ENCODE measurements around the gene MINDY4.

Gene MINDY4

DNA sequence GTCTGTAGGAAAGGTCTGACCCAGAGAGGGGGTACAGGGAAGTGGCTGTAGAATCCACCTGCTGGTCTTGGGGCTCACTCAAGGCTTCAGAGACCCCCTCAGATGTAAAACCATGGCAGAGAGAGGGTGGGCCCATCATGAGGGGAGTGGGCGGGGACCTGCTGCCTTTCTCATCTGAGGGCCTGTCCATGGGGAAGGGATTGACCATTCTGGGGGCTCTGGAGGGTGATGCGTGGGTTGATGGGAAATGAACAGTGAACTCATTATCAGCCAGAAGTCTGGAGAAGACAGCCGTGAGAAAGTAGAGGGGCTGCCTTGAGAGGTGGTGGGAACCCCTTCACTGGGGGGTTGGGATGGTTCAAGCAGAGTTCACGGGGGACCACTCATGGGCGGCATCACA lies 66.8 kb downstream of the MINDY4 start:
- peak; percentile 17 for DNase-seq

- DNase-seq = peak; percentile 49
Observed at GRCh38 chr7:30840141-30841024, 69.2 kb downstream of the MINDY4 start.

DNA sequence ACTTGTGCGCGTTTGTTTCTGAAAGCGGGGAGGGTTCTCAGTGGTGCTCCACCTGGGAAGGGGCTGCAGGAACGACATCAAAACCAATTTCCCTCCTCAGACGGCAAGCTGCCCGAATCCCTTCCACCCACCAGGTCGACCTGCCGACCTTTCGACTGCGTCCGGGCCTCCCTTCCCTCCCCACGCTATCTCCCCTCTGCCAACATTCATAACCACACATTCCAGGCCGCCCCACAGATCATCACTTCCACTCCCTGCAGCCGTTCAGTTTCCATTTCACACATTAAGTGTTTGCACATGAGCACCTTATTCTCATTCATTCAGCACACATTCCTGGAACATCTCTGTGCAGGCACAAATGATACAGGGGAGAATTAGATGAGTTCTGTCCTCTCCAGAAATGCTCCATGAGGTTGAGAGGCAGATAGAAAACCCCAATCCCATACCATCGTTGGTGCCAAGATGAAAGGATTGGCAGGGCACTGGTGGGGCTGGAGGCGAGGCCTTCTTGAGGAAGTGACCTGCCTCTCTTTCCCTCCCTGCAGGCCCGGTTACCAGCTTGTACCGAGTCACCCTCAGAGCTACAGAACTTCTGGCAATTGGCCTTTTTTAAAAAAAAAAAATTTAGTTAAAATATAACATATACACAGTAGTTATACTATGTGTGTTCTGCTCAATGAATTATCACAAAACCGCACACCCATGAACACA lies 70.0 kb downstream of the MINDY4 start:
- DNase-seq = no peak

DNA sequence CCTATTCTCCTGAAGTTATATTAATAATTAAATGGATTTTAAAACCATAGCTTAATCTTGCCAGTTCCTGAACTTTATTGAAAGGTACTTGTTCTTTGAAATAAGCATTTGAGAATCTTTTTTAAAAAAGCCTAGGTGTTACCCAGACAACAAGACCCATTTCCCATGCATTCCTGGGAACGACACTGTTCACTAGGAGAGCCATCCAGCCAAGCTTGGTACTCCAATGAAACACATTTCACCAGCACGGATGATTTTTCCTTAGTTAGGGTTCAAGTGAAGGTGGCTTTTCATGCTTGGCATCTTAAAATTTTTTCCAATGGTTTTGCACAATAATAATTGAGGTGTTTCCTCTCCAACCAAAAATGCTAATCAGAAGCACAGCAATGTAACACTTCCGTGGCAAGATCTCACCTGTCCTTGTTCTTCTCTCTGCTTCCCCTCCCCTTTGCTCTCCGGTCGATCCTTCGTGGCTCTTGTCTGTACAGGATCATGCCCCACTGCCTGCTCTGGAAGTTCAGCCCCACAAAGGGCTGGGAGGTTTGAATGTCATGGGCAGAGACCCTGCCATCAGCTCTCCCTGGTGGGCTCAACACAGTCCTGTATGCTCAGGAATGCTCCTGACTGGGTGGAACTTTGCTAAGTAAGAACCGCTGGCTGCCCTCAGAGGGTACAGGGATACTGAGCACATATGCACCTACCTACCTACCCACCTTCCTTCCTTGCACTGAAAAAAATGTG lies 70.8 kb downstream of the MINDY4 start:
- no peak for DNase-seq

DNA sequence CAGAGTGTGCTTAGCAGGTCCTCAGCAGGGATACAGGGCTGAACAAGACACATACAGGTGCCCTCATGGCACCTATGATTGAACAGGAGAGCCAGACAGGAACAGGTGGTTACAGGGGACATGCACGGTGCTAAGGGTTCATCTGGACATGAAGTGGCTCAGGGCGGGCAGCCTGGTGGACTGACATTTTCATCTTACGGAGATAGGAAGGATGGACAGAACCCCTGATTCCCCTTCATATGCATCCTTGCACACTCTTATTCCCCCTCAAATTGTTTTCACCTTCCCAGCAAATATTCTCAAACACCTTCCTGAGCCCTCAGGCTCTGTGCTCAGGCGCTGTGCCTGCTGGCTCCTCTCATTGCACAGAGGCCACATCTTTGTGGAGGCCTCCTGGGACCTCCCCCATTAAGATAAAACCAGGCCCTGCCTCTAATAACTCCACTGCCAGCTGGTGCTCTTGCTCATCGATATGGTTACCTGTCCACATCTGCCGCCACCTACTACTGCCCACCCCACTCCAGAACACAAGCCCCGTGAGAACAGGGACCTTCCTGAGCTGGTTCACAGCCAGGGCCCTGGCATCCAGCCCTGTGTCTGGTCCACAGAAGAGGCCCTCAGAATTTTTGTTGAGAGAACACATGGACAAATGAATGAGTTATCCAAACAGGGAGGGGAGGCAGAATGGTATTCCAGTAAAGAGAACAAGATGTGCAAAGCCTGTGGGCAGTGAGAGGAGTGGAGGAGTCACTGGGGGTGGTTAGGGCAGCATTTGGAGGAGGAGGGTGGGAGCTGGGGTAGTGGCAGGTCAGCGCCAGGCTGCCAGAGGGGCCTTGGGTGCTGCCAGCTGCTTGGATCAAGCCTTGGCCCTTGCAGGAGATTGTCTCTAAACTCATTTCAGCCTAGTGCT lies 71.6 kb downstream of the MINDY4 start:
- peak; percentile 21 for DNase-seq

DNA sequence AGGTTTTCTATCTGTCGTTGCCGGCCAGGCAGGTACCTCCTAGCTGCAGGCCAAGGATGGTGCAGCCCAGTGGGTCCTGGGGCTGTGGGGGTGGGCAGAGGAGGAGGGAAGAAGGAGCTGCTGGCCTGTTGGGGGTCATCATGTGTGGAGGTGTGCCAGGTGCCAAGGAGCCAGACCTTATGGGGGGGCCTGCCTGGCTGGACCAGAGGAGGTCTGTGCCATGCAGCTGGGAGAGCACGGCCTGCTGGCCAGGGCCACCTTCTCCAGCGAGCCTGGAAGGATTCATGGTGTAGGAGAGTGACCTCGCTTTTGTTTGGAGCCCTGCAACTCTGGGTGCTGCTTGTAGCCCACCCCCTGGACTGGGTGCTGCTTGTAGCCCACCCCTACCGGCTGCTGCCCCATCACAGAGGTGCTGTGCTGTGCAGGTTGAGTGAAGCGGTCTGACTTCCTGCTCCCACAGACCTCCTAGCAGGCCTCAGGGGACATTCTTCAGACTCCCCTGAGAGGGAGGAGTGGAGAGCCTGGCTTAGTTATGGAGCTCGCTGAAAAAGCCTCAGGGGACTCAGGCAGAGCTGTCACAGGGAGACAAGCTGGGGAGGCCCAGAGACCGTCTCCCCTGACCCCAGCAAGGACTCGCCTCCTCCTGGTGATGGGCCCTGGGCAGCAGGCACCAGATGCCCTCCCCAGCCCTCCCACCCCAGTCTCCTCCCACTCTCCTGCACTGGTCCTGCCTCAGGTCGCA lies 72.7 kb downstream of the MINDY4 start:
- no peak for DNase-seq

DNA sequence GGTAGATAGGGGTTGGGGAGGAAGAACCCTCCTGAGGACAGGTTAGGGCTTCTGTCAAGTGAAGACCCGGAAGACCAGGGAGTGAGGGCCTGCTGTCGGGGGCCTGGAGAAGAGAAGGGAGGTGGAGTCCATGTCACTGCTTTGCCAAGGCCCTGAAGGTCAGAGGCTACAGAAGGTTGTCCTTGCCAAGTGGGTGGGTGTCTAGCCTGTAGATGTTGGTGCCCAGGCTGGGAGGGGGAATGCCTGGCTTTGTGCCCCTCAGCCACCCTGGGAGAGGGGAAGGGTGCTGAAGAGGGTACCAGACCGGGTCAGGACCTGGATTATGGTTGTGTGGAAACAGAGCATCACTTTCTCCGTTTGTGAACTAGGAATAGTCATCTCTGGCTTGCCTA lies 73.3 kb downstream of the MINDY4 start:
- no peak for DNase-seq

DNA sequence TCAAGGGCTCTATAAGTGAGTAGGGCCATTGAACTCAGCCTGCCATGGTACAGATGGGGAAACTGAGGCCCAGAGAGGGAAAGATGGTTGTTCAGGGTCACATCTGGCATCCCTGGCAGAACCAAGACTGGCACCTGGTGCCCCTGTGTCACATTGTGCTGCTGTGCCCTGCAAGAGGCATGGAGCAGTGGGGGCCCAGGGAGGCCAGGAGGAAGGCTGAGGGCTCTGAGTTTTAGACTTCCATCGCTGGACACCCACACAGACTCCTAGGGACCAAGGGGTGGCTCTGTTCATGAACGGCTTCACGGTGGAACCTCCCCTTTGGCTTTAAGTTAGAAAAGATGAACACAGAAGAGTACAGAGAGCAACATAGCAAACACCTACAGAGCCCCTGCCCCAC lies 73.7 kb downstream of the MINDY4 start:
- DNase-seq = no peak

- DNase-seq = no peak
Observed at GRCh38 chr7:30845426-30846135, 74.4 kb downstream of the MINDY4 start.

DNA sequence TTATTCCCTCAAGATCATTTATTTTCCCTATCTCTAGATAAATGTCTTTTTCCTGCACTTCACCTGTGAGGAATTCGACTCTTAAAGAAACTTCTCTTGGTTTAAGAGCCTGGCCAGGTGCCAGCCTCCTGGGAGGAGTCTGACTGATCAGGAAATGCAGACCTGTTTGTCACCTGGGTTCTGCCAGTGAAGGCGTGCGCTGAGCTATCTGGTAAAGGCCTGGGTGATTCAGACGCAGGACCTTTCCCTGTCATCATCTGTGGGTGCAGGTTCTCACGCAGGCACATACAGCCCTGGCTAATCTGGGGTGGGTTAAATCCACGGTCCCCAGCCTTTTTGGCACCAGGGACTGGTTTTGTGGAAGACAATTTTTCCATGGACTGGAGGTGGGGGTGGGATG lies 75.2 kb downstream of the MINDY4 start:
- no peak for DNase-seq

DNA sequence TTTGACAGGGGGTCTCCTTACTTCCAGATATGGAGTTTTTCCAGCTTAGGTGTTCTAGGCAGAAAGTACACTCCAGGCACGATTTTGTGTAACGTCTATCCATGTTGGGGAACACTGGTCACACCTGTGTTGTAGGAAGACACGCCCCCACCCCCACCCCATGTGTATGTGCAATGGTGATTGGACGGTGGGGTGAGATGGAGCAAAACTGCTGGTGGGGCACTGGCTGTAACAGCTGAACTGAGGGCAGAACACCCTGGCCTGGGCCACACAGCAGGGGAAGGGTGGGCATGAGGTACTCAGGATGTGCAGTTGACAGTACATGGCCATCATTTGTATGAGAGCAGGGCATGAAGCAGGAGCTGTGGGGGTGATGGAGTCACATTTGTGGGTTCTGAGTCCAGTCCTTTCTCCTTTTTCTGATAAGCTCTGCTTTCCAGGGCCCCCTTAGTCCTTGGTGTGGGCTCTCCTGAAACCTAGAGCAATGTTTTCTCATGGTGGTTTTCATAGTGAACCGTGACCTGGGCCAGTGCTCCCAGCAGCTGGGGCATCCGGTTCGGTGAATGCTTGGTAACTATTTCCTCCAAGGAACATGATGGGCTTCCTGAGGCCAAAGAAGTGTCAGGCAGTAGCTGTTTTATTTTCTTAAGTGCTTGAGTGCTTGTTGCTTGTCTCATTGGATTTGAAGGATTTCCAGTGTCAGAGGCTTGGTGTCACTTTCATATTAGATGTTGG lies 77.1 kb downstream of the MINDY4 start:
- no peak for DNase-seq

GRCh38 chr7:30849565-30849964 lies 78.3 kb downstream of the MINDY4 start:
- DNase-seq = no peak

DNA sequence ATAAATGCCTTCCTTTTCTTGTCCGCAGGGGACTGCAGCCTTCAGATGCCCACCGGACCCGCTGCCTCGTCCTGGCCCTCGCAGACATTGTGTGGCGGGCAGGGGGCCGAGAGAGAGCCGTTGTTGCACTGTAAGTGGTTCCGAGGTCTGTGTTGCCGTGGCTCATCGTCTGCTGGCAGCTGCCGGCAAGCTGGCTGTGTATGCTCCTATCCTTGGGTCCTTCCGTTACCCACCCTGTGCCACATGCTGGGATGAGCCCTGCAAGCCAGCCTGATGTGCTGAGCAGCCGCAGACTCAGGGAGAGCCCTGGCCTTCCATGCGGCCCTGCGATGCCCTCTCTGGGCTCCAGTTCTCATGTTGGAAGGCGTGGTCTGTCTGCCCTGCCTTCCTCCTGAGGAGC lies 79.2 kb downstream of the MINDY4 start:
- DNase-seq = no peak

GRCh38 chr7:30851651-30852307 lies 80.6 kb downstream of the MINDY4 start:
- no peak for DNase-seq

DNA sequence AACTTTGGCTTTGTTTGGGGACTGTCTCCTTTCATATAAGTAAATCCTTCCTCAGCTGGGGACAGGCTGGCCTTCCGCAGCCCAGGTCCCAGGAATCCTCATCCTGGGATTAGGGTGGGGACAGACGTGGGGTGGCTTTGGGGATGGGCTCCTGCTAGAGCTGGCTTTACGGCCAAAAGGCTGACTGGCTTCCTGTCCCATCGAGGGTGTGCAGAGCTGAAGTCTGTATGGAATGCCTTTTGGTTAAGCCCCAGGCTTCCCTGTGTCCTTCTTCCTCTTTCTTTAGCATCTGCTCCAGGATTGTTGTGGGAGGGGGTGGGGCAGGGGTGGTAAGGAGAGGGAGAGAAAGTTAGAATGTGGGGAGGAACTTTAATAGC lies 81.1 kb downstream of the MINDY4 start:
- no peak for DNase-seq

- no peak for DNase-seq
Observed at GRCh38 chr7:30852744-30853288, 81.6 kb downstream of the MINDY4 start.

- DNase-seq = no peak
Observed at GRCh38 chr7:30853576-30853975, 82.4 kb downstream of the MINDY4 start.

DNA sequence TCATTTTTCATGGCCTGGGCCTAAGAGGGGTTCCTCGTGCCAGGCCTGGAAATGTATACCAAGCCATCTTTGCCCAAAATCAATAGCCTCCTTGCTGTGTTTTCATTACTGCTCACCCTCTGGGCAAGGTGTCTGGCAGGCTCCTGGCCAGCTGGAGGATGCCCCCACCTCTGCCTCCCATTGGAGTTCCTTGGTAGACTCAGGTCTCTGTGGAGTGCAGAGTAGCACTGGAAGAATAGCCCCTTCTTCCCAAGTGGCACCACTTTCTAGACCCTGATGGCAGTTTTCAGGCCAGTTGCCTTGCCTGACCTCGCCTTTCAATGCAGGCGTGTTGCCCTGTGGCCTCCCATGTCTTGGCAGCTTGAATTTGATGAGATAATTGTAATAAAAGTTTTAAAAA lies 84.7 kb downstream of the MINDY4 start:
- DNase-seq = no peak

GRCh38 chr7:30858576-30858975 lies 87.4 kb downstream of the MINDY4 start:
- DNase-seq = no peak

All from activated CD8-positive, alpha-beta memory T cell treated with anti-CD3 and anti-CD28 coated beads for 24 hours (primary cell).